WI38 (cell line): ENCODE results near the gene UBE2G2.

Source experiments
- H3K4me3 ChIP-seq: 2 replicates; pipeline ENCODE4 v1.5.1; 2011; ENCODE audit warnings: low read depth, mild to moderate bottlenecking, control low read depth, low read length
- TF ChIP-seq, protein P1 (sequence below): IDR thresholded peaks from 2 replicates; pipeline ENCODE4 v1.5.1; 2012; ENCODE audit warnings: low read depth, mild to moderate bottlenecking, control low read depth, low read length

Gene UBE2G2

DNA sequence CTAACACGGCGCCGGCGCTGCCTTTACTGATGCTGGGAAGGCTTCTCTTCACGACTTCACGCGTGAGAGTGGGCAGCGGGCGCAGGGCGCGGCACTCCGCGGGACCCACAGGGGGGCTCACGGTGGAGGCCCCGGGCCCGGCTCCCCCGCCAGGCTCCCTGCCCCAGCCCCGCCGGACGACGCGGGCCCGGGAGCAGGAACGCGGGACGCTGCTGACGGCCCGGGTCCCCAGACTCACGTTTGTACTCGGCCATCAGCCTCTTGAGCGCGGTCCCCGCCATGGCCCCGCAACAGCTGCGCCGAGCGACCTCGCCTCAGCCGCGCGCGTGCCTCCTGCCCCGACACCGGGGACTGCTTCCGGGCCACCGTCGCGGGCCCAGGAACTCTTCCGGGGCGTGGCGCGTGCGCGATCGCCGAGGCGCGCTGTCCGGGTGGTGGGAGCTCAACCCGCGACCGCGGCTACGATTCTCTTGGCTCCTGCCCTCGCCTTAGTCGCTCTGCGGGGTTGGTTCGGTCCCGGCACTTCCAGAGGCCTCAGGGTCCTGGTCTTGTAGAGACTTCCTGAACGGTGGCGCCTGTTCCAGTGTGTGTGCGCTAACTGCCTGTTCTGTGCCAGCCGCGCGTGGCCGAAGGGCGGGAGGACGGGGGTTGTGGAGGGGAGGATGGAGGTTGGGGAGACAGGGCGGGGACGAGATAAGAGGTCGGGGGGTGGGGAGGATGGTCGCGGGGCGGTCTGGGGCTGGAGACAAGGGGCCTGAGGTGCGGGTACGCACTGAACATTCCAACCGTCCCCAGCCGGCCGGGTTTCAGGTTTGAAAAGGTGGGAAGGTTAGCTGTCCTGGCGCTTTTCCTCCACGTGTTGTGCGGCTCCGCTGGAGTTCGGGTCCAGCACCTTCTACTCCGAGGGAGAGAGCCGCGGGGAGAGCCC, at the start of gene UBE2G2:
TSS of gene UBE2G2 (minus strand) at position 353 of the 928 bp plus-strand sequence. CDS start at position 281, 72 bp downstream.
- H3K4me3 ChIP-seq: peak within 1 kb of the TSS; percentile 90
- TF ChIP-seq, protein P1, sequence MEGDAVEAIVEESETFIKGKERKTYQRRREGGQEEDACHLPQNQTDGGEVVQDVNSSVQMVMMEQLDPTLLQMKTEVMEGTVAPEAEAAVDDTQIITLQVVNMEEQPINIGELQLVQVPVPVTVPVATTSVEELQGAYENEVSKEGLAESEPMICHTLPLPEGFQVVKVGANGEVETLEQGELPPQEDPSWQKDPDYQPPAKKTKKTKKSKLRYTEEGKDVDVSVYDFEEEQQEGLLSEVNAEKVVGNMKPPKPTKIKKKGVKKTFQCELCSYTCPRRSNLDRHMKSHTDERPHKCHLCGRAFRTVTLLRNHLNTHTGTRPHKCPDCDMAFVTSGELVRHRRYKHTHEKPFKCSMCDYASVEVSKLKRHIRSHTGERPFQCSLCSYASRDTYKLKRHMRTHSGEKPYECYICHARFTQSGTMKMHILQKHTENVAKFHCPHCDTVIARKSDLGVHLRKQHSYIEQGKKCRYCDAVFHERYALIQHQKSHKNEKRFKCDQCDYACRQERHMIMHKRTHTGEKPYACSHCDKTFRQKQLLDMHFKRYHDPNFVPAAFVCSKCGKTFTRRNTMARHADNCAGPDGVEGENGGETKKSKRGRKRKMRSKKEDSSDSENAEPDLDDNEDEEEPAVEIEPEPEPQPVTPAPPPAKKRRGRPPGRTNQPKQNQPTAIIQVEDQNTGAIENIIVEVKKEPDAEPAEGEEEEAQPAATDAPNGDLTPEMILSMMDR: no peak

DNA sequence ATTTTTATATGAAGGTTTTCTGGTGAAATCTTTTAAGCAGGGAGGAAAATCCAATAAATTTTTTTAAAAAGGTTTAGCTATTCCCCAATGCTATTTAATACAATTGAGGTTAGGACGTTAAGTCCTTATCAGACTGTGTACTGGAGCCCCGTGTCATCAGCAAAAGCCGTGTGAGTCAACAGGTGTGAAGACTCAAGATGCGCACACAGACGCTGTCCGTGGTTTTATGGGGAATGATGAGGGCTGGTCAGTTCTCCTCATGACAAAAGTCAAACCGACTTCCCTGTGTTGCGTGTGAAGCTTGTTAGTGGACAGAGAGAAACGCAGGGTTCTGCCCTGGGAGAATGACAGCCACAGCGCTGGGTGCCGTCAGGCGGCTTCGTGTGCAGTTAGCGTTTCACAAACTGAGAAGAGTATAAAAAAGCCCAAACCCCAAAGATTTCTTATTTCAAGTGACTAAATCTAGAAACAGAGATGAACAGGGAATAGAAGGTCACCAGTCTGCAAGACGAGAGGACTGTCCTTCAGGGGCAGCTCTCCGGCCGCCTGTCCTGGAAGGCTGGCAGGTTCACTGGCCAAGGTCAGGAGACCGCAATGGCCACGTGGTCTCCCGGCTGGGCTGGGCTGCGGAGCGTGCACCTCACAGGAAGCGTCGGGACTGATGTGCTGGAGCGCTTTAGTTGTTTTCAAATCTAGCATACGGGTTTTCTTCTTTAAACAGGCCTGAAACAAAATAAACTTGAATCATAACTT, 49.5 kb upstream of the UBE2G2 start:
- no peak overlapping the region for H3K4me3 ChIP-seq
- TF ChIP-seq, protein P1: no peak

DNA sequence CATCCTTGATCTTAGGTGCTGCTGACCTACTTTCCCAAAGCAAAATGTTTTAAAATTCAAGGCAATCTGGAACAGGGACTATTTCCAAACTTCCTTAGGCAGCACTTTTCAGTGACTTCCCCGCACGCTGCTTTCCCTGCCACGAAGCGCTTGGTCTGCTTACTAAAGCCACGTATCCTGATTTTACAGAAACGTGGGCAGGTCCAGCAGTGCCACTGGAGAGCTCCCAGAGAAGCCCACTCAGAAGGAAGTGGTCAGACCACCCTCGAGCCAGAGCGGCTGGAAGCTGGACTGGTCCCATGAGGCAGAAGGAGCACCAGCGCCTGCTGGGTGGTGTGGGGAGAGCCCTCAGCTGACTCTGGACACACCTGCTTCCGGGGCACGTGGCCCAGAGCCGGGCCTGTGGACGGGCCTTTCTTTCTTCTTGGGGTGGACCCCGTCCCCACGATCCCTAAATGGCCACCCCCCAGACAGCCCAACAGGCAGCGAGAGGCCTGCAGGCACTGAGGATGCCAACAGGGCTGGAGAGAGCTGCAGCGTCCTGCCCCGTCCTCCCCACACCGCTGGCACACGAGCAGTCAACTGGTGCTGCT, 48.7 kb upstream of the UBE2G2 start:
- TF ChIP-seq, protein P1: no peak
- H3K4me3 ChIP-seq: no peak overlapping the region

GRCh38 chr21:44849616-44850130, 48.1 kb upstream of the UBE2G2 start:
- no peak overlapping the region for H3K4me3 ChIP-seq
- TF ChIP-seq, protein P1: no peak

DNA sequence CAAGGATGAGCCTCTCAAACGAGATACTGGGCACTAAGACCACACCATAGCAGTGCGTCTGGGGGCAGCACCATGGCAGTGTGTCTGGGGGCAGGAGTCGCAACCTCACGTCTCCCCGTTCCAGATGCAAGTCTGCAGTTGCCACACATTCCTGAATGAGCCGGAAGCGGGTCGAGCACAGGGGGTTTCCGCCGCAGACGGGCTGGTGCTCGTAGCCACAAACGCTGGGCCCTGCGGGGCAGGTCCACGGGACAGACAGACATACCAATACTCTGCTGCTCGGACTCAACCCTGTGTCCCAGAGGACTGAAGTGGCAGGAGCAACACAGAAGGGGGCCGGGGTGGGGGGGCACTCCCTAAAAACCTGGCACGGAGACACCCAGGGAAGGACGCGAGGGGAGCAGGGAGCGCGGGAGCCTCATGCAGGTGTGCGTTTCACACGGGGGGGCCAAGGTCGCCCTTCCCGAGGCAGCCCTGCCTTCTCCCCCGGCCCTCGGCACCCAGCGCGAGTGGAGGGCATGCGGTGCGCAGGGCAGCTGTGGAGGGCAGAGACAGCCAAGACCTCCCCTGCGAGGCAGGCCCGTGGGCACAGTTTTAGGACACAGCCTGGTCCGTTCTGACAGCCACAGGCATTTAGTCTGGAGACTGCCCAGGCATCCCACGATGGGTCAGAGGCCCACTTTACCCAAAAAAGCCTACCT, 47.4 kb upstream of the UBE2G2 start:
- TF ChIP-seq, protein P1: no peak
- no peak overlapping the region for H3K4me3 ChIP-seq

DNA sequence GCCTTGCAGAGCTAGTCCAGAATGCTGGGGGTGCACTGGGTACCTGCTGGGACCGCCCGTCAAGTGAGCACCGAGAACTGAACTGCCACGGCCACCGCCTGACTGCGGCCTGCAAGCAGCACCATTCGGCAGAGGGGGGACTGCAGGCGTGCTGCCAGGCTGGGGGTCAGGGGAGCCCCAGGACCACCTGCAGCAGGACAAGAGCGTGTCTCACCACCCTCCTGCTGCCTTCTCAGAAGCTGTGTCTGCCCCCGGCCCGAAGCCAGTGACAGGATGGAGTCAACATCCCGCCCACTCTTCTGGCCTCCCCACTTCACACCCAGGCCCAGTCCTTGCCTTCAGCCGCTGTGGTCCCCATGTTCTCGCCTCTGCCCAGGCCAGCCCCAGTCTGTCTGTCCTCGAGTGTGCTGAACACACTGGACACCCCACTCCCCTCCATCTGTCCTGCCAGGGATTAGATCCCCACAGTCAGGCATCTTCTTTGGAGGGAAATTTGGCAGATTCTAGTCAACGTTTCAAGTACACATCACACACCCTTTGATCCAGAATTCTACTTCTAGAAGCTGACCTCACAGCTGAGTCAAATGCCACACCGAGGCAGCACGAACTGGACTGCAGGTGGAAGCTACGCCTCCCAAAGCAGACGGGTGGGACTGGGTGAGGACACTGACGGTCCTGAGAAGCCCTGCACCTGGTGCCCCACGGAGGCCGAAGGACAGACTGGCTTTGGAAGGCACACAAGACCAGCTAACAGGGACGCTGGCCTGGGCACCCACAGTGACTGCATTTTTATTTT, 45.8 kb upstream of the UBE2G2 start:
- H3K4me3 ChIP-seq: no peak overlapping the region
- TF ChIP-seq, protein P1: no peak
